Osteocyte (in vitro differentiated cells): ENCODE data around the gene C21orf58. TPM values are rescaled to one million over a fixed set of nuclear protein-coding genes. Genes with fewer than 3 reads are reported as not detected.
A peak's percentile ranks its signal among the peaks of the same experiment; 100 is the strongest.

Experiments
- DNase-seq: peaks from one replicate; pipeline ENCODE4 v3.0.0; 2021; ENCODE audit warnings: mixed read lengths; ENCODE audit not compliant: unreplicated experiment; ENCODE audit errors: extremely low spot score
- H3K27ac Mint-ChIP-seq: one replicate; pipeline ENCODE4 v1.8.0; 2021; ENCODE audit warnings: mild to moderate bottlenecking, mixed read lengths; ENCODE audit not compliant: unreplicated experiment
- H3K27me3 Mint-ChIP-seq: one replicate; pipeline ENCODE4 v1.8.0; 2021; ENCODE audit warnings: mixed read lengths; ENCODE audit not compliant: unreplicated experiment
- H3K36me3 Mint-ChIP-seq: one replicate; pipeline ENCODE4 v1.8.0; 2021; ENCODE audit warnings: mixed read lengths; ENCODE audit not compliant: unreplicated experiment
- H3K4me1 Mint-ChIP-seq: one replicate; pipeline ENCODE4 v1.8.0; 2021; ENCODE audit warnings: mixed read lengths; ENCODE audit not compliant: unreplicated experiment
- H3K4me3 Mint-ChIP-seq: one replicate; pipeline ENCODE4 v1.8.0; 2021; ENCODE audit warnings: mild to moderate bottlenecking, moderate library complexity, mixed read lengths; ENCODE audit not compliant: unreplicated experiment
- H3K9me3 Mint-ChIP-seq: one replicate; pipeline ENCODE4 v1.8.0; 2021; ENCODE audit warnings: mixed read lengths; ENCODE audit not compliant: unreplicated experiment
- CTCF ChIP-seq: fragments of 200-600 bp; sonication (generic); IDR thresholded peaks from 2 replicates; pipeline ENCODE4 v1.5.0; 2021; ENCODE audit warnings: antibody characterized with exemption, mild to moderate bottlenecking, moderate library complexity
- total RNA-seq: library from RNA; stranded (reverse); gene quantifications from 2 replicates; pipeline ENCODE4 v1.2.1, GENCODE V29; 2021

The C21orf58 gene
- total RNA-seq, 1 donor from 2014 or later, result 9.1 TPM

GRCh38 chr21:46323227-46323709 lies 402 bp downstream of the C21orf58 start:
- Mint-ChIP-seq H3K9me3 (no peaks in the 10 kb centered on the region), H3K36me3 (peaks cover 11% of the 10 kb centered on the region), H3K4me3 (peak overlapping the region; percentile 95), H3K4me1 (peaks cover 43% of the 10 kb centered on the region), H3K27me3 (no peaks in the 10 kb centered on the region), H3K27ac (peak overlapping the region; percentile 84)
- no peak for DNase-seq
- TF ChIP-seq CTCF, result no peak

GRCh38 chr21:46322351-46323226 lies 1.1 kb downstream of the C21orf58 start:
- Mint-ChIP-seq H3K4me1 (peaks cover 43% of the 10 kb centered on the region), H3K27ac (peak overlapping the region; percentile 84), H3K27me3 (no peaks in the 10 kb centered on the region), H3K36me3 (peaks cover 9% of the 10 kb centered on the region), H3K4me3 (peak overlapping the region; percentile 95), H3K9me3 (no peaks in the 10 kb centered on the region)
- TF ChIP-seq CTCF, result no peak
- no peak for DNase-seq

GRCh38 chr21:46320331-46320801 lies 3.3 kb downstream of the C21orf58 start:
- H3K4me1 Mint-ChIP-seq, result peaks cover 30% of the 10 kb centered on the region
- H3K27ac Mint-ChIP-seq, result no peak overlapping the region
- TF ChIP-seq CTCF, result no peak

GRCh38 chr21:46319186-46319585 lies 4.5 kb downstream of the C21orf58 start:
- no peak for DNase-seq
- peaks cover 28% of the 10 kb centered on the region for H3K4me1 Mint-ChIP-seq
- H3K4me3 Mint-ChIP-seq, result no peak overlapping the region
- TF ChIP-seq CTCF, result no peak
- no peaks in the 10 kb centered on the region for H3K27me3 Mint-ChIP-seq
- H3K36me3 Mint-ChIP-seq, result no peaks in the 10 kb centered on the region
- no peaks in the 10 kb centered on the region for H3K9me3 Mint-ChIP-seq
- no peak overlapping the region for H3K27ac Mint-ChIP-seq

More at GRCh38 chr21:46320331-46320801, 3.3 kb downstream of the C21orf58 start:
- no peaks in the 10 kb centered on the region for H3K27me3 Mint-ChIP-seq
- no peaks in the 10 kb centered on the region for H3K9me3 Mint-ChIP-seq
- H3K36me3 Mint-ChIP-seq, result no peaks in the 10 kb centered on the region
- no peak for DNase-seq
- H3K4me3 Mint-ChIP-seq, result no peak overlapping the region

- Mint-ChIP-seq H3K36me3 (no peaks in the 10 kb centered on the region), H3K4me1 (peaks cover 28% of the 10 kb centered on the region), H3K9me3 (no peaks in the 10 kb centered on the region), H3K27me3 (no peaks in the 10 kb centered on the region), H3K4me3 (no peak overlapping the region), H3K27ac (no peak overlapping the region)
- DNase-seq, result no peak
- no peak for TF ChIP-seq CTCF
Measured at GRCh38 chr21:46318464-46318845, 5.2 kb downstream of the C21orf58 start.
